Stimulated activated CD8-positive, alpha-beta memory T cell treated with anti-CD3 and anti-CD28 coated beads, Interleukin-4, amount 100 ng/mL, for 1 hour (primary cell): Measurements from ENCODE around the gene AGTPBP1.
A peak's percentile ranks its signal among the peaks of the same experiment; 100 is the strongest.
"Not testable (repeated sequence)": the region's sequence is repeated elsewhere in the genome, so short reads cannot be mapped to it uniquely, and the experiment has no call there.

ENCODE experiments used
- DNase-seq, 2 donors: peaks; one replicate each; pipeline ENCODE4 v3.0.0-alpha.2; 2020; ENCODE audit warnings: low read depth in 2 of 2, low spot score in 1 of 2

The AGTPBP1 gene, protein sequence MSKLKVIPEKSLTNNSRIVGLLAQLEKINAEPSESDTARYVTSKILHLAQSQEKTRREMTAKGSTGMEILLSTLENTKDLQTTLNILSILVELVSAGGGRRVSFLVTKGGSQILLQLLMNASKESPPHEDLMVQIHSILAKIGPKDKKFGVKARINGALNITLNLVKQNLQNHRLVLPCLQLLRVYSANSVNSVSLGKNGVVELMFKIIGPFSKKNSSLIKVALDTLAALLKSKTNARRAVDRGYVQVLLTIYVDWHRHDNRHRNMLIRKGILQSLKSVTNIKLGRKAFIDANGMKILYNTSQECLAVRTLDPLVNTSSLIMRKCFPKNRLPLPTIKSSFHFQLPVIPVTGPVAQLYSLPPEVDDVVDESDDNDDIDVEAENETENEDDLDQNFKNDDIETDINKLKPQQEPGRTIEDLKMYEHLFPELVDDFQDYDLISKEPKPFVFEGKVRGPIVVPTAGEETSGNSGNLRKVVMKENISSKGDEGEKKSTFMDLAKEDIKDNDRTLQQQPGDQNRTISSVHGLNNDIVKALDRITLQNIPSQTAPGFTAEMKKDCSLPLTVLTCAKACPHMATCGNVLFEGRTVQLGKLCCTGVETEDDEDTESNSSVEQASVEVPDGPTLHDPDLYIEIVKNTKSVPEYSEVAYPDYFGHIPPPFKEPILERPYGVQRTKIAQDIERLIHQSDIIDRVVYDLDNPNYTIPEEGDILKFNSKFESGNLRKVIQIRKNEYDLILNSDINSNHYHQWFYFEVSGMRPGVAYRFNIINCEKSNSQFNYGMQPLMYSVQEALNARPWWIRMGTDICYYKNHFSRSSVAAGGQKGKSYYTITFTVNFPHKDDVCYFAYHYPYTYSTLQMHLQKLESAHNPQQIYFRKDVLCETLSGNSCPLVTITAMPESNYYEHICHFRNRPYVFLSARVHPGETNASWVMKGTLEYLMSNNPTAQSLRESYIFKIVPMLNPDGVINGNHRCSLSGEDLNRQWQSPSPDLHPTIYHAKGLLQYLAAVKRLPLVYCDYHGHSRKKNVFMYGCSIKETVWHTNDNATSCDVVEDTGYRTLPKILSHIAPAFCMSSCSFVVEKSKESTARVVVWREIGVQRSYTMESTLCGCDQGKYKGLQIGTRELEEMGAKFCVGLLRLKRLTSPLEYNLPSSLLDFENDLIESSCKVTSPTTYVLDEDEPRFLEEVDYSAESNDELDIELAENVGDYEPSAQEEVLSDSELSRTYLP

DNA sequence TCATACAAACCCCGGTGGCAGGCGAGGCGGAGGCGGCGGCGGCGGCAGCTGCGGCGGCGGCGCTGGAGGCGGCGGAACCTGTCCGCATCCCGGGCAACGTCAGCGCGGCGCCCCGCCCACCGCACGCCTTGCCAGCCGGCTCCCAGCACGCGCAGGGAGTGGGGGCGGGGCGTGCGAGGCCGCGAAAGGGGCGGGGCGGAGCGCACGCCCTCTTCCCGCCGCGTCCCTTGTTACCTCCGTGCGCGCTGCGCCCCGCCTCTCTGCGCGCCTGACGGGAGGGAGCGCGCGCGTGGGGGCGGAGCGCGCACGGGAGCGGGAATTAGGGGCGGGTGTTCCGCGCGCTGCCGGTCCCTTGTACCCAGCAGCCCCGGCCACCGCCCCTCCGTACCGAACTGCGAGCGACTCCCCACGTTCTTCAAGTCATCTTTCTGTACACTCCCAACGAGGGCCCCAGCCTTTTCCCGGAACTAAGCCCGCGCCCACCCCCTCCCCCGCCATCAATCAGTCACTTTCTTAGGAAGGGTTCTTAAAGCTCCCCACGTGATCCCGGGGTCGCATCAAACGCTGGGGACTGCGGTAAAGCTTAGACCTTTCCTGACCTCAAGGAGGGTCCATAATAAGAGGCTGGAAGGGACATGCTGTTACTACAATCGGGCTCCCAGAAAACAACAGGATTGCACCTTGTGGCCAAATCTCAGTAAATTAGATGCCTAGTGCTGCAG, at the start of gene AGTPBP1:
Gene AGTPBP1, minus strand, starts transcription at position 80 of the 722 bp plus-strand sequence. CDS start 29,421 bp downstream, outside the sequence.
- peak; percentile 93 to 94 for DNase-seq

DNA sequence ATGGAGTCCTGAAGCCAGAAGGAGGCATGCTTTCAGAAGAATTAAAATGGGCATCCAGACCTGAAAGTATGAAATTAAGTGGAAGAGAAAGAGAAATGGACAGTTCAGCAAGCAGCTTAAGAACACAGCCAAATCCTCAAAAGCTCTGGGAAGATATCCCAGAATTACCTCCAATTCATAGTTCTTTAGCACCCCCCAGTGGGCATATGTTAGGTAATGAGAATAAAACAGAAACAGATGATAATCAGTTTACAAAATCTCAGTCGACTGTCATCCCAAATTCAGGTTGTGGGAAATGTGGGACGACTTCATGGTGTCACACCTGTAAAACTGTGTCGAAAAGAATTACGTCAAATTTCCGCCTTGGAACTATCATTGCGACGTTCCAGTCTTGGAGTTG, 44.4 kb upstream of the AGTPBP1 start:
- DNase-seq, result not testable (repeated sequence)

DNA sequence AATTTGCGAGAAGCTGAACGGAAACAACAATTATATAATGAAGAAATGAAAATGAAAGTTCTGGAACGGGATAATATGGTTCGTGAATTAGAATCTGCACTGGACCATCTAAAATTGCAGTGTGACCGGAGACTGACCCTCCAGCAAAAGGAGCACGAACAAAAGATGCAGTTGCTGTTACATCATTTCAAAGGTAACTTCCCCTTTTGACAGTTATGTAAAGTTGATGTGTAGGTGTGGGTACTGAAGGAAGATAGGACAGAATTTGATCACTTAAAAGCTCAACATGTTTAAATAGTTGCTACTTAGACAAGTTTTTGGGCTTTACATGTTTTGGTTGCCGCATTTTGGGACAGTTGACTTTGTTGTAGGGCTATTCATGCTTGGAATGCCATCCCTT, 32.1 kb upstream of the AGTPBP1 start:
- DNase-seq, result not testable (repeated sequence)

DNA sequence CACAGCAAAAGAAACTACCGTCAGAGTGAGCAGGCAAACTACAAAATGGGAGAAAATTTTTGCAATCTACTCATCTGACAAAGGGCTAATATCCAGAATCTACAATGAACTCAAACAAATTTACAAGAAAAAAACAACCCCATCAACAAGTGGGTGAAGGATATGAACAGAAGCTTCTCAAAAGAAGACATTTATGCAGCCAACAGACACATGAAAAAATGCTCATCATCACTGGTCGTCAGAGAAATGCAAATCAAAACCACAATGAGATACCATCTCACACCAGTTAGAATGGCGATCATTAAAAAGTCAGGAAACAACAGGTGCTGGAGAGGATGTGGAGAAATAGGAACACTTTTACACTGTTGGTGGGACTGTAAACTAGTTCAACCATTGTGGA, 20.0 kb upstream of the AGTPBP1 start:
- not testable (repeated sequence) for DNase-seq

DNA sequence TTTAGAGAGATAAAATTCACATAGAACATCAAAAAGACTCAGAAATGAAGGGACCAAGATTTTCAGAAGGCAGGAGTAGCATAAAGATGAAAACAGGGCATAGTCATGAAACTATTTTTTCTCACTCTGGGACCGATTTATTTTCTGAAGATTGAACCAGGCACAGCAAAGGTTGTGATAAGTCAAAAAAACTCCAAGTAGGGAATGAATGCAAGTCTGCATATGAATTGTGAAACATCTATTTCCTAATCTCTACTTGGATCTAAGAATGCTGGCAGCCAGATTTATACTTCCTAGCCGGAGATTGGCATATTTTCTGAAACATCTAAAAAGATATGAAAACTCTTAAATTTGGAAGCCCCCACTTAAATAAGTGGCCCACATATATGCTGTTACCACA, 16.0 kb upstream of the AGTPBP1 start:
- not testable (repeated sequence) for DNase-seq

DNA sequence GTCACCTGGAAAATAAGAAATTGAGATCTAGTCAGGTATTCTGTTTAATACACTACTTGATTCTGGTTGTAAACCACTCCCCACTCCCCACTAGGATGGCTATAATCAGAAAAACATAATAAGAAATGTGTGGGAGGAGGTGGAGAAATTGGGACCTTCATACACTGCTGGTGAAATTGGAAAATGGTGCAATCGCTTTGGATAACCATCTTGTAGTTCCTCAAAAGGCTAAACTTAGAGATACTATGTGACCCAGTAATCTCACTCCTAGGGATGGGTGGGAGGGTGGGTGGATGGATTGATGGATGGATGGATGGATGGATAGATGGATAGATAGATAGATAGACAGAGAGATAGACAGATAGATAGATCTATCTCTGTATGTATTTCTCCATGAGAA, 14.5 kb upstream of the AGTPBP1 start:
- not testable (repeated sequence) for DNase-seq

DNA sequence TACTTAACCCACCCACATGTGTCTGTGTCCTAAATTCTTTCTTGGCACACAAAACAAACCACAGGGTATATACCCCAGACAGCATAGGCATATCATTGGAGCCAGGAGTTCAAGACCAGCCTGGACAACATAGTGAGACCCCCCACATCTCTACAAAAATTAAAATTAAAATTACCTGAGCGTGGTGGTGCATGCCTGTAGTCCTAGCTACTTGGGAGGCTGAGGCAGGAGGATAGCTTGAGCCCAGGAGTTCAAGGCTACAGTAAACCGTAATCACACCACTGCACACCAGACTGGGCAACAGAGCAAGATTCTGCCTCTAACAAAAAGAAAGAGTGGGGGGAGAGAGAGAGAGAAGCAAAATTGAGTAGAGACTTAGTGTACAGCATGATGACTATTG, 4.6 kb upstream of the AGTPBP1 start:
- DNase-seq, result no peak

DNA sequence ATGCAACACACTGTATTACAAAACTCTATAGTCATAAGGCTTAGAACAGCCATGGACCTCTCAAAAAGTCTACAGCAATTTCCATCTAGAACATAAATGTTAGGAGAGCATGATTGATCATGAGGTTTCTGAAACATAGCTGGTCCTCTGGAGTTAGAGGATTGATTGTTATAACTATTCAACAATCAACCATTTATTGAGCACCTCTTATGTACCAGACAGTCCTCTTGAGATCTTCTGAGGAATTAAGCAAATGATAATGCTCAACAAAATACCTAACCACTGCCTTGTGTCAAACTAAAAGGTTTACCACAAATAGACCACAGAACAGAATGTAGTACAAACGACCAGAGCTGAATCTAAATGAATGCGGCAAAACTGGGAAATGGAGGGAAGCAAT, 3.4 kb upstream of the AGTPBP1 start:
- no peak for DNase-seq

DNA sequence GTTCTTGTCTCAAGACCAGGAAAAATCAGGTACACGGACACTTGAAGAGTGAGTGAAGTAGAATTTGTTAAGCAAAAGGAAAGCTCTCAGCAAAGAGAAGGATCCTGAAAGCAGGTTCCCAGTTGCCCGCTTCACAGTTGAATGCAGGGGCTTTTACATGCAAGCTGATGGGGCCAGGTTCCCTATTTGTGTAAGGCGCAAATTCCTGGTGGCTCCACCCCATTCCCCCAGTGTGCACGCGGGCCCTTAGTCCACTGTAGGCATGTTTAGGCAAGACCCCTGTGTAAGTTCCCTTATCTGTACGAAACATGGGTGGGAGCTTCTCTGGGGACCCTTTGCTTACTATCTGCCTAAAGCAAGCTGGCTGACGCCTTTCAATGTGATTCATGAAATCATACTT, 2.7 kb upstream of the AGTPBP1 start:
- no peak for DNase-seq

DNA sequence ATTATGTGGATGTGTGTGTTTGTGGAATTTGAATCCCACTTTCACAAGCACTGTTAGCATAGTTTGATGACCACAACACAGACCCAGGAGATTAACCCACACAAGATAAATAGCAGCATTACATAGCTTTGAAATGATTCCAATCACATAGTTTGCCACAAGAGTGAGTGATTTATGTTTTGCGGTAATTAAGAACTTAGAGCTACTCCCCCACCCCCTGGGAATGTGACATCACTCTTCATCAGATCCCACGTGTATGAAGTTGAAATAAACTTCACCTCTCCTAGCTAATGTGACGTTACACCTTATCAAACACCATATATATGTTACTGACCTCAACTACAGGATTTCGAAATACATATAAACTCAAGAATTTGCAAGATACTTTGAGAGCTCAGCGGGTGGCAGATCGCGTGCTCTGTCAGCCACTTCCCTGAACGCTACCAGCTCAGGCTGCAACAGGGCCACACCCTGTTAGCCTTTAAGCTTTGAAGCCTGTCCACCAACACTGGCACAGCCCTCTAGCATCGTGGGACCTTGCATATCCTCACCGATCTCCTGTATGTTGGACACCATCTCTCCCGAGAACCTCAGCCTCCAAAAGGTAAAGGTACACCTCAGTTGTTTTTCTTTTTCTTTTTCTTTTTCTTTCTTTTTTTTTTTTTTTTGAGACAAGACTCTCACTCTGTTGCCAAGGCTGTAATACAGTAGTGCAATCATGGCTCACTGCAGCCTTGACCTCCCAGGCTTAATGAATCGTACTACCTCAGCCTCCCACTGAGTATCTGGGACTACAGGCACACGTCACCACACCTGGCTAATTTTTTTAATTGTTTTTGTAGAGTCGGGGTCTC, 1.7 kb upstream of the AGTPBP1 start:
- DNase-seq, result no peak

DNA sequence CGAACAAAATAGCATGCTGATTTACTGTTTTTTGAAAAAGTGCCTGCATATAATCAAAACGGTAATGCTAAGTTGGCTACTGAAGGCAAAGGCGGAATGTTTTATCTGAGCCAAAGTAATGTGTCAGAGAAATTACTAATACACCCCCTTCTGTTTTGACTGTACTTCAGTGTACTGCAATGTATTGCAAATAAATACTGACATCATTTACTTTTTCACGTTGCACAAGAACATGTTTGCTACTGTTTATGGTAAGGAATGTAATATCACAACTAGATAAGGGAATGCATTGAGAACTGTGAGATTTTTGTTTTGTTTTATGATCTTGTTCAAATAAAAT, 813 bp upstream of the AGTPBP1 start:
- no peak for DNase-seq

DNA sequence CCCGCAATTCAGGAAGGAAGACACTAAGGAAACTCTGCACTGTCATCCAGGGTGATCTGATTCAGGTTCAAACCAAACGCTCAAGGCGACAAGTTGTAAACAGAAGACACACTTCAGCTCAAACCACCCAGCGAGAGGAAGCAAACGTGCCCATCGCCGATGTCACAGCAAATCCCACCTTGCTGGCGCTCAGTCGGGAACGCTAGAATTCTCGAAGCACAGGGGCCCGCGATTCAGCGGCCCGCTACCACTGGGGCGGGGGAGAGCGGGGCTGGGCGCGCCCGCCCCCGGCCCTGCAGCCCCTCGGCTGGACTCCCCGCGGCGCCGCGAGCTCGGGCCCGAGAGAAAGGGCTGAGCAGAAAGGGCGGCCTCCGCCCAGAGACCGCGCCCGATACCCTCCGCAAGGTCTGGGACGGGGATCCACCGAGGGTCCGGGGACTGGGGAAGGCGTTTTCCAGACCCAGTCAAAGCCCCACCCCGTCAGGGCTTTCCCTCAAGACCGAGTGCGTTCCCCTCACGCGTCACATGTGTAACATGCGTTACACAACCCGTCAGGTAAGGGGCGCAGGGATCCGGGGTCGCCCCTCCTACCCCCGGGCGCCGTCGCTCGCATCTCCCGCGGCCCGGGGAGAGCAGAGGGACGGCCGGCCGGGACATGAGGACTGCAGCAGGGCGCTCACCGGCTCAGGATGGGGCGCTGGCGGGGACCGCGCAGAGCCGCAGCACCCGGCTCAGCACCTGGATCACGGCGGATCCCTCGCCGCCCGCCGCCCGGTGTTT, 469 bp downstream of the AGTPBP1 start:
- peak; percentile 19 to 23 for DNase-seq

DNA sequence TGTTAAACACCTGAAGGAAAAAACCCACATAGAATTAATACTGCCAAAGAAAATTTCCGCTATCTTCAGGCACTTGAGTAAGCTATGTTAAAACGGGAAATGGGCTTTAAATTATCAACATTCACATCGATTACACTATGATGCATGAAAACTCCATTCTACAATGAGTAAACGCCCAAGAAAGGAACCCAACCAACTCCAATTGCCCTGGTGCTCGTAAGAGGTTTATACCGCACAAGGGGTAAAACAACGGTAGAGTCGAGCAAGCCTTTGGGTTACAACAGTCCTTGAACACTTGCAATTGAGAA, 1.0 kb downstream of the AGTPBP1 start:
- no peak for DNase-seq

DNA sequence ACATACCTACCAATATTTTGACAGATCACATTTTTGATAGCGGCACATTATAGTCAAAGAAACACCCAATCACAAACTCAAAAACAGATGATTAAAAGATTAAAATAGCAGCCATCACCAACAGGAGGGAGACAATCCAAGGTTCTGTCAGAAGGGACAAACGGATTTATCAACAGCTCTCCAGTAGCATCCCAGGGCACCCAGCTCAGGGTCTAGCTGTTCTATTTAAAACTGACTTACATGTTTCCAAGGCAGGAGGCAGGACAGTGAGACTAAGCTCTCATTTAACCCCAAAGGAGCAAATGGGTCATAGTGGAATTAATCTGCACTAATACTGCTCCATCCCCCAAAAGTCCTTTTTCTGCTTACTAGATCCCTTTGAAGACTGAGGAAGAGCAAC, 3.2 kb downstream of the AGTPBP1 start:
- no peak for DNase-seq

DNA sequence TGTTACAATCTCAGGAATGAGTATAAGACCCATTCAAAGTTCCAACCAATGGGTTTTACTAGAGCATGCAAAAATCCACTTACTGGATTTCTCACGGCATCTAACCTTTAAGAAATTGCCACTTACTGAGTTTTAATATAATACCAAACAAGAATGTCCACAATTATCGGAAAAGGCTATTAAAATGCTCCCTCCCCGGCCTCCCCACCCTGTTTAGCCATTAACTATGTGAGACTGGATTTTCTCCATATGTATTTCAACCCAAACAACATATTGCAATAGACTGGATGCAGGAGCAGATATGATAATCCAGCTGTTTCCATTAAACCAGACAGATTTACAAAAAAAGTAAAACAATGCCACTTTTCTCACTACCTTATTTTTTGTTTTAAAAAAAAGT, 4.1 kb downstream of the AGTPBP1 start:
- DNase-seq, result no peak

DNA sequence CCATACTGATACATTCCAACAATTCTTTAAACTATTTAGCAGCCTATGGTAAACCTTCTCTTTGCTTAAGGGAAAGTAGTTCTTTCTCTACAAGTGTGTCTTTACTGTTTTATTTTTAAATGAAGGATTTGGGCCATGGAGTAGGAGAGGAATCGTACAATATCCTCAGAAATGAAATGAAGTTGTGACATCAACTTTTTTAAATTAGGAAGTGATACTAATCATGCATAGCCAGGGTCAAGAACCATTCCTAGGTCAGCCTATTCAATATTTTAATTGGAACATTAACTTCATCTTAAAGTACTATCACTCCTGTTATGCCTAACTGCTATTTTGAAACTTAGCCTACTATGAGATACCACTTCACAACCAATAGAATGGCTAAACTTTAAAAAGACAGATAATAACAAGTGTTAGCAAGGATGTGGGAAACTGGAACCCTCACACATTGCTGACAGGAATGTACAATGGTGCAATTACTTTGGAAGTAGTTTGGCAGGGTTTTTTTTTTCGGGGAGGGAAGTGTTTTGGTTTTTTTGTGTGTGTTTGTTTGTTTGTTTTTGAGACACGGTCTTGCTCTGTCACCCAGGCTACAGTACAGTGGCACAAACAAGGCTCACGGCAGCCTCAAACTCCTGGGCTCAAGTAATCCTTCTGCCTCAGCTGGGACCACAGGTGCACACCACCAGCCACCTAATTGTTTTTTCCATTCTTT, 10.7 kb downstream of the AGTPBP1 start:
- no peak for DNase-seq

DNA sequence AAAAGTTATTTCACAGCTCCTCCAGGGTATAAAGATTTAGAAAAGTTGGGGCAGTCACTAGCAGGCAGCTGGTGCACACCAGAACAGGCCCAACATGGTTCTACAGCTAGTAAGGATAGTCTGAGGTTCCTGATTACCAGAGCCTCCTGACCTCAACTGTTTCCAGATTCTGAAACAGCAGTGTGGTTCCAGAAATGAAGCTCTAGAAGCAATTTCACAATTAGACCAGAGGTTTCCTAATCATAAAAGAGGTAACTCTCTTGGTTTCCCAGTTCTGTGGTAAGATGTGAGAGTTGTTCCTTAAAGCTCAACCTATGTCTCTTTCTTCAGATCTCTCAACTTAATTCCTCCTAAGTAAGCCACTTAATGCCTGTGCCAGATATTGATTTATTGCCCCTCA, 11.9 kb downstream of the AGTPBP1 start:
- DNase-seq, result no peak

DNA sequence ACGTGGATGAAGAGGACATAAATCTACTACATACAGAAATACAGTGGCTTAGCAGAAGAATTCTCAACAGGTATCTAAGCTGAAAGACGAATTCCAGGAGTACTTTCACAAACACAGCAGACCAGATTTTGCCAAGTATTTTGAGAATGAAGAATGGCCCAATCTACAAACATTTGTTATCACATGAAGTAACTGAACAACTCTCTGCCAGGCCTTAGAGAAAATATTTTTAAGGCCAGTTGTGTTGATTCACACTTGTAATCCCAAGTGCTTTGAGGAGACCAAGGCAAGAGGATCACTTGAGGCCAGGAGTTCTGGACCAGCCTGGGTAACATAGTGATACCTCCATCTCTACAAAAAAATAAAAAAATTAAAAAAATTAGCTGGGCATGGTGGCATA, 14.3 kb downstream of the AGTPBP1 start:
- DNase-seq, result no peak

DNA sequence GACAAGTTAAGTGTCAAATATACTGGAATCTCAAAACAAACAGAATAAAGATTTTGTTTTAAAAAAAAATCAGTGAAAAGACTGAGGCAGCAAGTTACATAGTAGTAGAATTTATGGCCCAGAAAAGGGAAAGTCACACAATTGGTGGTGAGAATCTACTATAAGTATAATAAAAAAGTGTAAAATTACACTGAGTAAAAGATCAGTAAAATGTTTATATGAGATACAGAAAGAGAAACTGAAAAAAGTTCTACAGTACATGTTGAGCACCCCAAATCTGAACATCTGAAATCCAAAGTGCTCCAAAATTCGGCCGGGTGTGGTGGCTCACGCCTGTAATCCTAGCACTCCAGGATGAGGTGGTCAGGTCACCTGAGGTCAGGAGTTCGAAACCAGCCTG, 15.0 kb downstream of the AGTPBP1 start:
- no peak for DNase-seq
